Upper lobe of left lung (tissue), 6 donors: ENCODE data around the gene POFUT2. TPM values are rescaled to one million over a fixed set of nuclear protein-coding genes. Genes with fewer than 3 reads are reported as not detected.
A peak's percentile ranks its signal among the peaks of the same experiment; 100 is the strongest.

Experiments used
- ATAC-seq, 2 donors: fragments of 200-7000 bp; cut with Tn5 transposase; one replicate each; pipeline ENCODE4 v1.9.1; 2022; ENCODE audit warnings: mild to moderate bottlenecking in 2 of 2, moderate library complexity in 2 of 2; ENCODE audit not compliant: low FRiP score in 2 of 2
- DNase-seq, 2 donors: peaks; one replicate each; pipeline ENCODE4 v3.0.0-alpha.2; 2019 to 2020
- H3K27ac ChIP-seq, 4 donors: fragments of 200-600 bp; sonication (generic); one replicate each; pipeline ENCODE4 v1.5.1; 2016 to 2019
- H3K27me3 ChIP-seq, 4 donors: fragments of 200-600 bp; sonication (generic); one replicate each; pipeline ENCODE4 v1.5.1; 2017 to 2019
- H3K36me3 ChIP-seq, 4 donors: fragments of 200-600 bp; sonication (generic); one replicate each; pipeline ENCODE4 v1.5.1; 2016 to 2019
- H3K4me1 ChIP-seq, 4 donors: fragments of 200-600 bp; sonication (generic); one replicate each; pipeline ENCODE4 v1.5.1; 2018 to 2019
- H3K4me3 ChIP-seq, 4 donors: fragments of 200-600 bp; sonication (generic); one replicate each; pipeline ENCODE4 v1.5.1; 2017 to 2019; ENCODE audit warnings: mild to moderate bottlenecking in 2 of 4, moderate library complexity in 1 of 4
- H3K9me3 ChIP-seq, 4 donors: fragments of 200-600 bp; sonication (generic); one replicate each; pipeline ENCODE4 v1.5.1; 2018 to 2019
- CTCF ChIP-seq, 6 experiments: fragments of 450-650 bp in 4 of 6; fragments of 200-600 bp in 2 of 6; sonication (generic) in 2 of 6; IDR thresholded peaks; one replicate each; pipeline ENCODE4 v1.5.1; 2016 to 2019; ENCODE audit warnings: antibody characterized with exemption in 6 of 6
- EP300 ChIP-seq, 4 donors: sonication (generic); formaldehyde crosslinking; IDR thresholded peaks; one replicate each; pipeline ENCODE4 v1.5.1; 2017; ENCODE audit warnings: antibody characterized with exemption in 4 of 4, control low read depth in 2 of 4
- POLR2A ChIP-seq, 4 donors: fragments of 450-650 bp; IDR thresholded peaks; one replicate each; pipeline ENCODE4 v1.5.1; 2016 to 2017; ENCODE audit warnings: antibody characterized with exemption in 4 of 4, mild to moderate bottlenecking in 2 of 4
- POLR2AphosphoS5 ChIP-seq, 2 donors: sonication (generic); formaldehyde crosslinking; IDR thresholded peaks; one replicate each; pipeline ENCODE4 v1.5.1; 2017; ENCODE audit warnings: antibody characterized with exemption in 2 of 2
- WGBS, 2 donors: methylation state at CpG; one replicate each; pipeline ENCODE4 v1.1.5; 2017 to 2018; 5-methylcytosine and 5-hydroxymethylcytosine counted together
- total RNA-seq, 6 donors: library from RNA; depleted of rRNA in 4 of 6; stranded (reverse); fragments of >200 nt in 4 of 6; gene quantifications; one replicate each; pipeline versions ENCODE4 v1.1.0 to v1.2.1, GENCODE V29; 2016 to 2021
- donor health status: DM: no; HTN: no; CAD: no; lungs with moderate emphysema.
- donor health status: DM: no; HTN: yes; CAD: no; lungs with severe emphysema.

Gene POFUT2
- total RNA-seq, 6 donors from 2014 or later, result 19.9 to 89.1 (median 32.5) TPM

GRCh38 chr21:45250272-45250671, 37.4 kb downstream of the POFUT2 start:
- H3K27ac ChIP-seq, result no peak overlapping the region
- TF ChIP-seq POLR2AphosphoS5 (IDR thresholded peaks at IDR 0.05), result no peak
- no peak for TF ChIP-seq EP300 (IDR thresholded peaks at IDR 0.05)
- TF ChIP-seq POLR2A (IDR thresholded peaks at IDR 0.05), result no peak
- TF ChIP-seq CTCF (IDR thresholded peaks at IDR 0.05), result no peak
- DNase-seq (no peak), ATAC-seq (no peak)
- 85 to 88% methylated on average over 3 of the region's 3 CpGs for WGBS, 2 donors
- H3K36me3 ChIP-seq, result no peaks in the 10 kb centered on the region
- H3K9me3 ChIP-seq, result no peaks in the 10 kb centered on the region
- H3K4me1 ChIP-seq, result no peaks in the 10 kb centered on the region
- H3K4me3 ChIP-seq, result no peak overlapping the region
- H3K27me3 ChIP-seq, result no peaks in the 10 kb centered on the region

- Histone ChIP-seq H3K4me1 (no peaks in the 10 kb centered on the region), H3K36me3 (no peaks in the 10 kb centered on the region), H3K9me3 (no peaks in the 10 kb centered on the region), H3K27me3 (no peaks in the 10 kb centered on the region), H3K4me3 (no peak overlapping the region), H3K27ac (no peak overlapping the region)
- ATAC-seq (no peak), DNase-seq (no peak)
- 83 to 85% methylated on average over 6 of the region's 6 CpGs for WGBS, 2 donors
- no peak for TF ChIP-seq POLR2A (IDR thresholded peaks at IDR 0.05)
- TF ChIP-seq CTCF (IDR thresholded peaks at IDR 0.05), result no peak
- no peak for TF ChIP-seq POLR2AphosphoS5 (IDR thresholded peaks at IDR 0.05)
- no peak for TF ChIP-seq EP300 (IDR thresholded peaks at IDR 0.05)
Observed at GRCh38 chr21:45249626-45250025, 38.1 kb downstream of the POFUT2 start.

- H3K27me3 ChIP-seq, result no peaks in the 10 kb centered on the region
- 57 to 72% methylated on average over 8 to 14 of the region's 14 CpGs for WGBS, 2 donors
- H3K36me3 ChIP-seq, result no peaks in the 10 kb centered on the region
- no peak overlapping the region for H3K27ac ChIP-seq
- H3K4me1 ChIP-seq, result no peaks in the 10 kb centered on the region
- H3K9me3 ChIP-seq, result peaks cover 0 to 2% (median under 1%) of the 10 kb centered on the region in 4 donors
- ATAC-seq, result peak in 1 of 2 donors; percentile 58
- peak overlapping the region in 1 of 4 donors; percentile 11 for H3K4me3 ChIP-seq
- DNase-seq, result no peak
- no peak for TF ChIP-seq EP300 (IDR thresholded peaks at IDR 0.05)
- TF ChIP-seq POLR2A (IDR thresholded peaks at IDR 0.05), result no peak
- TF ChIP-seq POLR2AphosphoS5 (IDR thresholded peaks at IDR 0.05), result no peak
- TF ChIP-seq CTCF (IDR thresholded peaks at IDR 0.05), result no peak
Observed at GRCh38 chr21:45248893-45249381, 38.8 kb downstream of the POFUT2 start.

GRCh38 chr21:45248301-45248892, 39.3 kb downstream of the POFUT2 start:
- H3K9me3 ChIP-seq, result peaks cover 0 to 7% (median 5%) of the 10 kb centered on the region in 4 donors
- 59 to 68% methylated on average over 13 of the region's 13 CpGs for WGBS, 2 donors
- no peak for ATAC-seq
- H3K27ac ChIP-seq, result no peak overlapping the region
- no peaks in the 10 kb centered on the region for H3K4me1 ChIP-seq
- no peaks in the 10 kb centered on the region for H3K36me3 ChIP-seq
- H3K27me3 ChIP-seq, result no peaks in the 10 kb centered on the region
- TF ChIP-seq CTCF (IDR thresholded peaks at IDR 0.05) (no peak), EP300 (IDR thresholded peaks at IDR 0.05) (no peak), POLR2AphosphoS5 (IDR thresholded peaks at IDR 0.05) (no peak), POLR2A (IDR thresholded peaks at IDR 0.05) (no peak)
- DNase-seq, result no peak
- peak overlapping the region in 1 of 4 donors; percentile 11 for H3K4me3 ChIP-seq
